OCI-LY7 (cell line): ENCODE measurements around the gene SPATA6L. TPM values are rescaled to one million over a fixed set of nuclear protein-coding genes. Genes with fewer than 3 reads are reported as not detected.

Source experiments
- BruUV-seq: library from RNA; stranded (reverse); fragments of 400-500 nt; replicated peaks from 2 replicates; lab custom pipeline; 2021; lab: Mats Ljungman, UMichigan
- CTCF ChIA-PET: fragments of 300-600 bp; sonication (Branson Sonifier 250); formaldehyde crosslinking; loops from one replicate; lab custom pipeline; 2022; ENCODE audit warnings: antibody characterized with exemption; ENCODE audit not compliant: unreplicated experiment; lab: Charles Lee
- POLR2A ChIA-PET: fragments of 300-600 bp; sonication (Branson Sonifier 250); formaldehyde crosslinking; loops from one replicate; lab custom pipeline; 2022; ENCODE audit warnings: antibody characterized with exemption; lab: Charles Lee
- DNase-seq: peaks from one replicate; pipeline ENCODE4 v3.0.0-alpha.2; 2015; ENCODE audit warnings: low spot score
- H2AFZ ChIP-seq: fragments of 200-600 bp; sonication (generic), shearing (Covaris generic); 2 replicates; pipeline ENCODE4 v1.6.1; 2014; ENCODE audit warnings: mild to moderate bottlenecking, antibody characterized with exemption, low read length, moderate library complexity
- H3K27ac ChIP-seq: fragments of 200-600 bp; sonication (generic); 2 replicates; pipeline ENCODE4 v1.5.1; 2014; ENCODE audit warnings: mixed run types, low read depth, mild to moderate bottlenecking, moderate library complexity, low read length, inconsistent platforms; ENCODE audit not compliant: poor library complexity, severe bottlenecking
- H3K36me3 ChIP-seq: fragments of 200-600 bp; sonication (generic); 2 replicates; pipeline ENCODE4 v1.6.1; 2014; ENCODE audit warnings: mild to moderate bottlenecking, antibody characterized with exemption, low read length, moderate library complexity, mixed read lengths; ENCODE audit not compliant: insufficient read depth
- H3K4me1 ChIP-seq: fragments of 200-600 bp; sonication (generic); 2 replicates; pipeline ENCODE4 v1.5.1; 2014; ENCODE audit warnings: mild to moderate bottlenecking, low read length; ENCODE audit not compliant: insufficient read depth, poor library complexity, severe bottlenecking
- H3K4me2 ChIP-seq: fragments of 200-600 bp; sonication (generic); 2 replicates; pipeline ENCODE4 v1.6.1; 2014; ENCODE audit warnings: mild to moderate bottlenecking, low read length
- H3K4me3 ChIP-seq: fragments of 200-600 bp; sonication (generic); 2 replicates; pipeline ENCODE4 v1.5.1; 2014; ENCODE audit warnings: mild to moderate bottlenecking, low read depth, low read length; ENCODE audit not compliant: poor library complexity, severe bottlenecking
- H3K79me2 ChIP-seq: fragments of 200-600 bp; sonication (generic); 2 replicates; pipeline ENCODE4 v1.6.1; 2016; ENCODE audit warnings: low read depth, mild to moderate bottlenecking, low read length, moderate library complexity, mixed read lengths; ENCODE audit not compliant: insufficient read depth
- H3K9me2 ChIP-seq: fragments of 200-600 bp; sonication (generic); 2 replicates; pipeline ENCODE4 v1.6.1; 2016; ENCODE audit warnings: mild to moderate bottlenecking, low read length, mixed read lengths; ENCODE audit not compliant: insufficient read depth
- H3K9me3 ChIP-seq: fragments of 200-600 bp; sonication (generic); 2 replicates; pipeline ENCODE4 v1.6.1; 2014; ENCODE audit warnings: mild to moderate bottlenecking, mixed run types, low read length, mixed read lengths
- H4K20me1 ChIP-seq: fragments of 200-600 bp; sonication (generic); 2 replicates; pipeline ENCODE4 v1.6.1; 2014; ENCODE audit warnings: mild to moderate bottlenecking, antibody characterized with exemption, low read length, moderate library complexity, mixed read lengths; ENCODE audit not compliant: insufficient read depth
- CTCF ChIP-seq: fragments of 200-600 bp; sonication (generic); conservative IDR thresholded peaks from 2 replicates; pipeline ENCODE4 v1.5.1; 2014; ENCODE audit warnings: mild to moderate bottlenecking, antibody characterized with exemption, low read length, moderate library complexity, mixed read lengths
- EZH2phosphoT487 ChIP-seq: fragments of 200-600 bp; sonication (generic); IDR thresholded peaks from 2 replicates; pipeline ENCODE4 v1.6.1; 2018; ENCODE audit warnings: low read depth, borderline replicate concordance, mild to moderate bottlenecking, mixed run types, antibody characterized with exemption, low read length, moderate library complexity, mixed read lengths
- intact Hi-C: fragments of 100-400 bp; cut with micrococcal nuclease; formaldehyde crosslinking; loops from one replicate; pipeline ENCODE4 v1.10.0; 2022; ENCODE audit not compliant: unreplicated experiment
- total RNA-seq, 2 experiments: library from RNA; depleted of rRNA in 1 of 2; stranded (reverse); fragments of >200 nt in 1 of 2; shearing (Covaris generic) in 1 of 2; gene quantifications; 2 replicates each; pipeline ENCODE4 v1.2.3, GENCODE V29; 2014 to 2022

Gene SPATA6L
- total RNA-seq, 2 experiments from 2014 or later = 0.49 TPM; not detected in 1

- Histone ChIP-seq H3K36me3 (no peaks in the 10 kb centered on the region), H3K4me1 (no peaks in the 10 kb centered on the region), H3K9me2 (no peaks in the 10 kb centered on the region), H3K27ac (no peak overlapping the region), H4K20me1 (no peaks in the 10 kb centered on the region), H3K79me2 (no peaks in the 10 kb centered on the region), H3K9me3 (no peaks in the 10 kb centered on the region), H3K4me3 (no peak overlapping the region), H3K4me2 (no peak overlapping the region), H2AFZ (no peak overlapping the region)
- TF ChIP-seq CTCF = no peak
- no peak for TF ChIP-seq EZH2phosphoT487
- intact Hi-C loops = no loop called here
- DNase-seq = no peak
- BruUV-seq = no TSS peak
- ChIA-PET CTCF (no interaction called here), POLR2A (no interaction called here)
These were observed 107.8 kb downstream of the SPATA6L start for GRCh38 chr9:4558371-4558998.

GRCh38 chr9:4555236-4555635 lies 111.0 kb downstream of the SPATA6L start:
- intact Hi-C loops = no loop called here
- Histone ChIP-seq H3K4me1 (no peaks in the 10 kb centered on the region), H3K4me2 (no peak overlapping the region), H3K4me3 (no peak overlapping the region), H3K79me2 (no peaks in the 10 kb centered on the region), H3K9me2 (no peaks in the 10 kb centered on the region), H3K27ac (no peak overlapping the region), H4K20me1 (no peaks in the 10 kb centered on the region), H3K36me3 (no peaks in the 10 kb centered on the region), H2AFZ (no peak overlapping the region), H3K9me3 (no peaks in the 10 kb centered on the region)
- no peak for DNase-seq
- ChIA-PET CTCF (no interaction called here), POLR2A (interaction anchor here (0.7 kb wide), 1 partner anchor 90 kb away, joined by 3 read pairs; no protein-coding TSS in a partner anchor)
- no TSS peak for BruUV-seq
- no peak for TF ChIP-seq EZH2phosphoT487
- TF ChIP-seq CTCF = no peak

GRCh38 chr9:4553951-4554381 lies 112.3 kb downstream of the SPATA6L start:
- no peak overlapping the region for H2AFZ ChIP-seq
- intact Hi-C loops = no loop called here
- H3K4me2 ChIP-seq = no peak overlapping the region
- TF ChIP-seq EZH2phosphoT487 = no peak
- no peak for TF ChIP-seq CTCF
- H3K9me2 ChIP-seq = no peaks in the 10 kb centered on the region
- ChIA-PET CTCF (no interaction called here), POLR2A (interaction anchor here (0.6 kb wide), 1 partner anchor 17 kb away, joined by 3 read pairs; no protein-coding TSS in a partner anchor)
- H3K4me3 ChIP-seq = no peak overlapping the region
- H3K27ac ChIP-seq = no peak overlapping the region
- no peaks in the 10 kb centered on the region for H3K79me2 ChIP-seq
- H3K36me3 ChIP-seq = no peaks in the 10 kb centered on the region
- H4K20me1 ChIP-seq = no peaks in the 10 kb centered on the region
- no peaks in the 10 kb centered on the region for H3K9me3 ChIP-seq
- BruUV-seq = no TSS peak
- H3K4me1 ChIP-seq = no peaks in the 10 kb centered on the region
- no peak for DNase-seq
